H9 (cell line): Measurements from ENCODE around the gene NUP133. TPM values are rescaled to one million over a fixed set of nuclear protein-coding genes. Genes with fewer than 3 reads are reported as not detected.

Experiments used
- DNase-seq: peaks from one replicate; pipeline ENCODE4 v3.0.0-alpha.2; 2017
- H2AFZ ChIP-seq: one replicate; pipeline ENCODE4 v1.6.1; 2013; ENCODE audit warnings: mild to moderate bottlenecking, low read length, control low read depth, moderate library complexity
- H2AK5ac ChIP-seq: 2 replicates; pipeline ENCODE4 v1.6.1; 2013; ENCODE audit warnings: low read length, control low read depth, mixed read lengths; ENCODE audit not compliant: insufficient read length
- H2BK120ac ChIP-seq: one replicate; pipeline ENCODE4 v1.6.1; 2013; ENCODE audit warnings: low read depth, mild to moderate bottlenecking, low read length, control low read depth, inconsistent platforms; ENCODE audit not compliant: poor library complexity, severe bottlenecking
- H2BK12ac ChIP-seq: 2 replicates; pipeline ENCODE4 v1.6.1; 2013; ENCODE audit warnings: low read length, control low read depth, mixed read lengths, low read depth; ENCODE audit not compliant: insufficient read length
- H2BK15ac ChIP-seq: 2 replicates; pipeline ENCODE4 v1.6.1; 2013; ENCODE audit warnings: low read depth, low read length, control low read depth
- H2BK20ac ChIP-seq: one replicate; pipeline ENCODE4 v1.6.1; 2013; ENCODE audit warnings: low read depth, mild to moderate bottlenecking, low read length, control low read depth, inconsistent platforms; ENCODE audit not compliant: poor library complexity, severe bottlenecking
- H2BK5ac ChIP-seq: 2 replicates; pipeline ENCODE4 v1.6.1; 2013; ENCODE audit warnings: low read length, control low read depth, mixed read lengths; ENCODE audit not compliant: insufficient read length
- H3K14ac ChIP-seq: 2 replicates; pipeline ENCODE4 v1.6.1; 2013; ENCODE audit warnings: low read length, control low read depth; ENCODE audit not compliant: insufficient read depth
- H3K18ac ChIP-seq: 2 replicates; pipeline ENCODE4 v1.6.1; 2013; ENCODE audit warnings: low read depth, mild to moderate bottlenecking, mixed read lengths, low read length, control low read depth; ENCODE audit not compliant: insufficient read length
- H3K23ac ChIP-seq: 2 replicates; pipeline ENCODE4 v1.6.1; 2013; ENCODE audit warnings: low read length, control low read depth, mixed read lengths, low read depth; ENCODE audit not compliant: insufficient read length
- H3K23me2 ChIP-seq: 2 replicates; pipeline ENCODE4 v1.6.1; 2013; ENCODE audit warnings: low read depth, mild to moderate bottlenecking, mixed read lengths, low read length, control low read depth; ENCODE audit not compliant: insufficient read length, poor library complexity, severe bottlenecking
- H3K27ac ChIP-seq: 2 replicates; pipeline ENCODE4 v1.5.1; 2013; ENCODE audit warnings: low read length, control low read depth, mixed read lengths, low read depth; ENCODE audit not compliant: insufficient read length
- H3K27me3 ChIP-seq: 2 replicates; pipeline ENCODE4 v1.6.1; 2013; ENCODE audit warnings: low read length, control low read depth, inconsistent platforms; ENCODE audit not compliant: insufficient read depth
- H3K4ac ChIP-seq: 2 replicates; pipeline ENCODE4 v1.6.1; 2013; ENCODE audit warnings: low read depth, mild to moderate bottlenecking, control low read depth, inconsistent platforms, low read length, moderate library complexity
- H3K4me1 ChIP-seq: 2 replicates; pipeline ENCODE4 v1.6.1; 2013; ENCODE audit warnings: low read length, control low read depth, inconsistent platforms; ENCODE audit not compliant: insufficient read depth
- H3K4me2 ChIP-seq: 2 replicates; pipeline ENCODE4 v1.6.1; 2013; ENCODE audit warnings: low read length, control low read depth, mixed read lengths; ENCODE audit not compliant: insufficient read length, insufficient read depth
- H3K56ac ChIP-seq: 2 replicates; pipeline ENCODE4 v1.6.1; 2013; ENCODE audit warnings: low read depth, mild to moderate bottlenecking, mixed read lengths, low read length, control low read depth; ENCODE audit not compliant: insufficient read length
- H3K79me1 ChIP-seq: 2 replicates; pipeline ENCODE4 v1.6.1; 2013; ENCODE audit warnings: low read depth, mild to moderate bottlenecking, moderate library complexity, low read length, control low read depth, inconsistent platforms; ENCODE audit not compliant: insufficient read depth, poor library complexity, severe bottlenecking
- H3K79me2 ChIP-seq: 2 replicates; pipeline ENCODE4 v1.6.1; 2013; ENCODE audit warnings: low read length, control low read depth, inconsistent platforms; ENCODE audit not compliant: insufficient read depth
- H3K9ac ChIP-seq: 2 replicates; pipeline ENCODE4 v1.6.1; 2013; ENCODE audit warnings: low read length, control low read depth, mixed read lengths; ENCODE audit not compliant: insufficient read length; ENCODE audit errors: extremely low read depth
- H3K9me3 ChIP-seq: one replicate; pipeline ENCODE4 v1.6.1; 2013; ENCODE audit warnings: low read depth, low read length, inconsistent platforms; ENCODE audit not compliant: control insufficient read depth
- H3T11ph ChIP-seq: one replicate; pipeline ENCODE4 v1.6.1; 2013; ENCODE audit warnings: mild to moderate bottlenecking, low read length, control low read depth, inconsistent platforms
- H4K20me1 ChIP-seq: one replicate; pipeline ENCODE4 v1.6.1; 2013; ENCODE audit not compliant: control insufficient read depth, insufficient read length, insufficient read depth
- H4K5ac ChIP-seq: 2 replicates; pipeline ENCODE4 v1.6.1; 2013; ENCODE audit warnings: low read depth, mild to moderate bottlenecking, mixed read lengths, low read length, control low read depth; ENCODE audit not compliant: insufficient read length
- H4K8ac ChIP-seq: replicated peaks from 2 replicates; pipeline ENCODE4 v1.6.1; 2013; ENCODE audit warnings: low read length, control low read depth, mixed read lengths, low read depth; ENCODE audit not compliant: insufficient read length
- H4K91ac ChIP-seq: 2 replicates; pipeline ENCODE4 v1.6.1; 2013; ENCODE audit warnings: low read depth, mild to moderate bottlenecking, moderate library complexity, mixed read lengths, low read length, control low read depth; ENCODE audit not compliant: insufficient read length
- H3K27ac Mint-ChIP-seq, 3 experiments: 2 replicates in 2 of 3; 3 replicates in 1 of 3; pipeline ENCODE4 v1.8.0; 2020 to 2021; ENCODE audit warnings: mixed read lengths in 3 of 3, mild to moderate bottlenecking in 1 of 3, moderate library complexity in 1 of 3
- H3K27me3 Mint-ChIP-seq: 2 replicates; pipeline ENCODE4 v1.8.0; 2021; ENCODE audit warnings: low read depth, mild to moderate bottlenecking, moderate library complexity, mixed read lengths
- H3K36me3 Mint-ChIP-seq, 3 experiments: 2 replicates in 2 of 3; 3 replicates in 1 of 3; pipeline ENCODE4 v1.8.0; 2020 to 2021; ENCODE audit warnings: low read depth in 3 of 3, mixed read lengths in 3 of 3; ENCODE audit not compliant: insufficient read depth in 1 of 3
- H3K4me1 Mint-ChIP-seq, 2 experiments: 2 replicates each; pipeline ENCODE4 v1.8.0; 2020; ENCODE audit warnings: mixed read lengths in 2 of 2
- H3K4me3 Mint-ChIP-seq, 2 experiments: 2 replicates in 1 of 2; 3 replicates in 1 of 2; pipeline ENCODE4 v1.8.0; 2020 to 2021; ENCODE audit warnings: mild to moderate bottlenecking in 2 of 2, mixed read lengths in 2 of 2, moderate library complexity in 1 of 2
- H3K9me3 Mint-ChIP-seq, 2 experiments: 2 replicates in 1 of 2; 3 replicates in 1 of 2; pipeline ENCODE4 v1.8.0; 2020; ENCODE audit warnings: mild to moderate bottlenecking in 2 of 2, mixed read lengths in 2 of 2, moderate library complexity in 1 of 2
- WGBS: extraction: QIAGEN DNeasy Blood & Tissue Kit; methylation state at CpG from one replicate; pipeline ENCODE4 v1.1.7; 2013; ENCODE audit warnings: missing lambda C conversion rate, low lambda C conversion rate, mixed read lengths; ENCODE audit not compliant: insufficient read length; ENCODE audit errors: extremely low coverage; 5-methylcytosine and 5-hydroxymethylcytosine counted together
- total RNA-seq: library from RNA; stranded (reverse); gene quantifications from 2 replicates; pipeline ENCODE4 v1.2.1, GENCODE V29; 2021
- TF ChIP-seq, protein P1 (sequence below): fragments of 200-600 bp; sonication (generic); conservative IDR thresholded peaks from 3 replicates; pipeline ENCODE4 v1.8.0; 2021; ENCODE audit warnings: antibody characterized with exemption, mild to moderate bottlenecking

Gene NUP133
- total RNA-seq, 1 experiment from 2014 or later = 71.3 TPM

DNA sequence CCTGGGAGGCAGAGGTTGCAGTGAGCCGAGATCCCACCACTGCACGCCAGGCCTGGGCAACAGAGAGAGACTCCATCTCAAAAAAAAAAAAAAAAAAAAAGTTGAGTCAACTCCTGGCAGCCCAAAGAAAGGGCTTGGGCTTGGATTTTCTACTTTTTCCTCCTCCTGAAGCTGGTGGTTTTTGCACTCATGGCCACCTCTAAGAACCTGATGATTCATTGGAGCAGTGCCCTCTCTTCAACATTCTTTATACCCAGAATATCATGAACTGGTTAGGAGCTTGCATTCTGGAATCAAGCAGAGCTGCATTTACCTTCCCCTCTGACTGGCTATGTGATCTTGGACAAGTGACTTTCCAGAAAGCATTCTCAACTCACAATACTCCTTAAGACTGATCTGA, 70.7 kb downstream of the NUP133 start:
- H2BK15ac ChIP-seq = no peak overlapping the region
- TF ChIP-seq, protein P1, sequence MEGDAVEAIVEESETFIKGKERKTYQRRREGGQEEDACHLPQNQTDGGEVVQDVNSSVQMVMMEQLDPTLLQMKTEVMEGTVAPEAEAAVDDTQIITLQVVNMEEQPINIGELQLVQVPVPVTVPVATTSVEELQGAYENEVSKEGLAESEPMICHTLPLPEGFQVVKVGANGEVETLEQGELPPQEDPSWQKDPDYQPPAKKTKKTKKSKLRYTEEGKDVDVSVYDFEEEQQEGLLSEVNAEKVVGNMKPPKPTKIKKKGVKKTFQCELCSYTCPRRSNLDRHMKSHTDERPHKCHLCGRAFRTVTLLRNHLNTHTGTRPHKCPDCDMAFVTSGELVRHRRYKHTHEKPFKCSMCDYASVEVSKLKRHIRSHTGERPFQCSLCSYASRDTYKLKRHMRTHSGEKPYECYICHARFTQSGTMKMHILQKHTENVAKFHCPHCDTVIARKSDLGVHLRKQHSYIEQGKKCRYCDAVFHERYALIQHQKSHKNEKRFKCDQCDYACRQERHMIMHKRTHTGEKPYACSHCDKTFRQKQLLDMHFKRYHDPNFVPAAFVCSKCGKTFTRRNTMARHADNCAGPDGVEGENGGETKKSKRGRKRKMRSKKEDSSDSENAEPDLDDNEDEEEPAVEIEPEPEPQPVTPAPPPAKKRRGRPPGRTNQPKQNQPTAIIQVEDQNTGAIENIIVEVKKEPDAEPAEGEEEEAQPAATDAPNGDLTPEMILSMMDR = no peak
- no peak for DNase-seq
- H2AK5ac ChIP-seq = no peak overlapping the region
- no CpG with 5 or more reads among the region's 2 CpGs for WGBS
- no peak overlapping the region for H4K5ac ChIP-seq
- H3K4me1 ChIP-seq = peaks cover 2% of the 10 kb centered on the region; the same call in 1 of the 2 replicates
- no peaks in the 10 kb centered on the region for H3K79me2 ChIP-seq
- Mint-ChIP-seq H3K27ac (no peak overlapping the region; a peak in 1 of 7 replicates), H3K4me3 (no peak overlapping the region; a peak in 1 of 5 replicates), H3K27me3 (peaks cover 47% of the 10 kb centered on the region), H3K9me3 (0 out of 5 replicates have a peak, but pooled peaks cover 0 to 3% of the 10 kb centered on the region in 2 experiments), H3K36me3 (peaks cover 4 to 31% (median 21%) of the 10 kb centered on the region in 3 experiments; a peak in 6 of 7 replicates), H3K4me1 (peaks cover 7 to 9% of the 10 kb centered on the region in 2 experiments)
- H2BK120ac ChIP-seq = no peak overlapping the region
- no peak overlapping the region for H2BK12ac ChIP-seq
- H3K23ac ChIP-seq = no peak overlapping the region
- no peak overlapping the region for H3K27ac ChIP-seq
- H2AFZ ChIP-seq = no peak overlapping the region
- no peak overlapping the region for H2BK20ac ChIP-seq
- no peak overlapping the region for H3K56ac ChIP-seq
- no peak overlapping the region for H3K4ac ChIP-seq
- H3T11ph ChIP-seq = no peak overlapping the region
- H3K4me2 ChIP-seq = no peak overlapping the region
- H3K23me2 ChIP-seq = peaks cover 11% of the 10 kb centered on the region
- H3K79me1 ChIP-seq = no peaks in the 10 kb centered on the region
- H3K14ac ChIP-seq = no peak overlapping the region
- no peak overlapping the region for H3K18ac ChIP-seq
- no peak overlapping the region for H4K8ac ChIP-seq
- H2BK5ac ChIP-seq = no peak overlapping the region
- no peak overlapping the region for H3K9ac ChIP-seq
- no peaks in the 10 kb centered on the region for H4K20me1 ChIP-seq
- peaks cover 11% of the 10 kb centered on the region for H3K27me3 ChIP-seq
- H4K91ac ChIP-seq = no peak overlapping the region
- no peaks in the 10 kb centered on the region for H3K9me3 ChIP-seq
